PC-3 (cell line): Measurements from ENCODE around the gene SELENOV. TPM values are rescaled to one million over a fixed set of nuclear protein-coding genes. Genes with fewer than 3 reads are reported as not detected.

Experiments
- ATAC-seq: fragments of 200-7000 bp; cut with Tn5 transposase; 2 replicates; pipeline ENCODE4 v1.9.1; 2020; ENCODE audit warnings: mild to moderate bottlenecking, moderate library complexity
- BruUV-seq: library from RNA; stranded (reverse); fragments of 400-500 nt; replicated peaks from 2 replicates; lab custom pipeline; 2021; lab: Mats Ljungman, UMichigan
- CTCF ChIA-PET: fragments of 300-600 bp; sonication (Branson Sonifier 250); formaldehyde crosslinking; loops from one replicate; lab custom pipeline; 2022; ENCODE audit warnings: antibody characterized with exemption; lab: Charles Lee
- POLR2A ChIA-PET: fragments of 300-600 bp; sonication (Branson Sonifier 250); formaldehyde crosslinking; loops from one replicate; lab custom pipeline; 2022; ENCODE audit warnings: antibody characterized with exemption; ENCODE audit not compliant: unreplicated experiment; lab: Charles Lee
- DNase-seq: peaks from one replicate; pipeline ENCODE4 v3.0.0-alpha.2; 2015
- H2AFZ ChIP-seq: fragments of 300-600 bp; sonication (generic); 2 replicates; pipeline ENCODE4 v1.6.0; 2016; ENCODE audit warnings: antibody characterized with exemption, low read length
- H3F3A ChIP-seq: fragments of 300-600 bp; sonication (generic); one replicate; pipeline ENCODE4 v1.6.0; 2017; ENCODE audit warnings: antibody characterized with exemption, low read length, control low read depth, mild to moderate bottlenecking; ENCODE audit not compliant: unreplicated experiment
- H3K27ac ChIP-seq: fragments of 300-600 bp; sonication (generic); 2 replicates; pipeline ENCODE4 v1.5.1; 2016; ENCODE audit warnings: mild to moderate bottlenecking, low read length
- H3K27me3 ChIP-seq: fragments of 300-600 bp; sonication (generic); 2 replicates; pipeline ENCODE4 v1.6.1; 2016; ENCODE audit warnings: low read length, mixed read lengths
- H3K36me3 ChIP-seq: fragments of 300-600 bp; sonication (generic); 2 replicates; pipeline ENCODE4 v1.6.1; 2016; ENCODE audit warnings: low read depth, mixed run types, low read length, mixed read lengths
- H3K4me1 ChIP-seq: fragments of 300-600 bp; sonication (generic); 2 replicates; pipeline ENCODE4 v1.5.1; 2016; ENCODE audit warnings: low read length; ENCODE audit not compliant: insufficient read depth
- H3K4me2 ChIP-seq: fragments of 300-600 bp; sonication (generic); 2 replicates; pipeline ENCODE4 v1.6.0; 2016; ENCODE audit warnings: low read length
- H3K4me3 ChIP-seq: fragments of 300-600 bp; sonication (generic); 2 replicates; pipeline ENCODE4 v1.5.1; 2016; ENCODE audit warnings: mild to moderate bottlenecking, low read length, mixed read lengths
- H3K79me2 ChIP-seq: fragments of 300-600 bp; sonication (generic); 2 replicates; pipeline ENCODE4 v1.6.1; 2017; ENCODE audit warnings: low read length, mixed read lengths
- H3K9ac ChIP-seq: fragments of 300-600 bp; sonication (generic); 2 replicates; pipeline ENCODE4 v1.6.0; 2016; ENCODE audit warnings: mild to moderate bottlenecking, low read length
- H3K9me2 ChIP-seq: fragments of 300-600 bp; sonication (generic); replicated peaks from 2 replicates; pipeline ENCODE4 v1.6.1; 2016; ENCODE audit warnings: mixed run types, low read length, mixed read lengths
- H3K9me3 ChIP-seq: fragments of 300-600 bp; sonication (generic); 2 replicates; pipeline ENCODE4 v1.6.1; 2016; ENCODE audit warnings: low read length, mixed read lengths
- H4K20me1 ChIP-seq: fragments of 300-600 bp; sonication (generic); 2 replicates; pipeline ENCODE4 v1.6.1; 2016; ENCODE audit warnings: low read length, mixed read lengths
- EZH2 ChIP-seq: fragments of 300-600 bp; sonication (generic); IDR thresholded peaks from one replicate; pipeline ENCODE4 v1.6.1; 2017; ENCODE audit warnings: antibody characterized with exemption, mild to moderate bottlenecking, low read length; ENCODE audit not compliant: unreplicated experiment
- EZH2phosphoT487 ChIP-seq: fragments of 300-600 bp; sonication (generic); IDR thresholded peaks from 2 replicates; pipeline ENCODE4 v1.6.1; 2018; ENCODE audit warnings: mild to moderate bottlenecking, antibody characterized with exemption, low read length, borderline replicate concordance
- intact Hi-C: fragments of 100-400 bp; cut with micrococcal nuclease; formaldehyde crosslinking; loops from 2 replicates; pipeline ENCODE4 v1.9.0; 2023
- total RNA-seq: library from RNA; depleted of rRNA; stranded (reverse); fragments of >200 nt; gene quantifications from 2 replicates; pipeline ENCODE4 v1.2.3, GENCODE V29; 2014
- TF ChIP-seq, protein P1 (sequence below): fragments of 300-600 bp; sonication (generic); conservative IDR thresholded peaks from 2 replicates; pipeline ENCODE4 v1.5.1; 2017; ENCODE audit warnings: antibody characterized with exemption, low read depth, mild to moderate bottlenecking, low read length

Gene SELENOV
- total RNA-seq, 1 experiment from 2014 or later = not detected

DNA sequence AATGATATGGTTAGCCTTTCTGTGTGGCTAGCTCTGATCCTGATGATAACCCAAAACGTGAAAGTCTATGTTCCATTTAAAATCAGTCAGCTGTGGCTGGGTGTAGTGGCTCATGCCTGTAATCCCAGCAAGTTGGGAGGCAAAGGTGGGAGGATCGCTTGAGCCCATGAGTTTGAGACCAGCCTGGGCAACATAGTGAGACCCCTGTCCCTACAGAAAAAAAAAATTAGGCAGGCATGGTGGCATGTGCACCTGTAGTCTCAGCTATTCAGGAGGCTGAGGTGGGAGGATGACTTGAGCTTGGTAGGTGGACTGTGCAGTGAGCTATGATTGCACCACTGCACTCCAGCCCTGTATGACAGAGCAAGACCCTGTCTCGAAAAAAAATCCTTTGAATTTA lies 18.9 kb downstream of the SELENOV start:
- no peaks in the 10 kb centered on the region for H3F3A ChIP-seq
- H2AFZ ChIP-seq = no peak overlapping the region
- DNase-seq (no peak), ATAC-seq (no peak)
- peaks cover 11% of the 10 kb centered on the region for H3K4me1 ChIP-seq
- H3K27me3 ChIP-seq = no peaks in the 10 kb centered on the region
- TF ChIP-seq EZH2phosphoT487 (no peak), EZH2 (no peak)
- TF ChIP-seq, protein P1, sequence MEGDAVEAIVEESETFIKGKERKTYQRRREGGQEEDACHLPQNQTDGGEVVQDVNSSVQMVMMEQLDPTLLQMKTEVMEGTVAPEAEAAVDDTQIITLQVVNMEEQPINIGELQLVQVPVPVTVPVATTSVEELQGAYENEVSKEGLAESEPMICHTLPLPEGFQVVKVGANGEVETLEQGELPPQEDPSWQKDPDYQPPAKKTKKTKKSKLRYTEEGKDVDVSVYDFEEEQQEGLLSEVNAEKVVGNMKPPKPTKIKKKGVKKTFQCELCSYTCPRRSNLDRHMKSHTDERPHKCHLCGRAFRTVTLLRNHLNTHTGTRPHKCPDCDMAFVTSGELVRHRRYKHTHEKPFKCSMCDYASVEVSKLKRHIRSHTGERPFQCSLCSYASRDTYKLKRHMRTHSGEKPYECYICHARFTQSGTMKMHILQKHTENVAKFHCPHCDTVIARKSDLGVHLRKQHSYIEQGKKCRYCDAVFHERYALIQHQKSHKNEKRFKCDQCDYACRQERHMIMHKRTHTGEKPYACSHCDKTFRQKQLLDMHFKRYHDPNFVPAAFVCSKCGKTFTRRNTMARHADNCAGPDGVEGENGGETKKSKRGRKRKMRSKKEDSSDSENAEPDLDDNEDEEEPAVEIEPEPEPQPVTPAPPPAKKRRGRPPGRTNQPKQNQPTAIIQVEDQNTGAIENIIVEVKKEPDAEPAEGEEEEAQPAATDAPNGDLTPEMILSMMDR = no peak
- no peak overlapping the region for H3K4me3 ChIP-seq
- intact Hi-C loops = loop anchor here (5.0 to 10.0 kb wide), 2 partner anchors 36 to 59 kb away; partner anchors contain the start of gene DLL3
- no TSS peak for BruUV-seq
- peaks cover 25% of the 10 kb centered on the region for H3K79me2 ChIP-seq
- no peaks in the 10 kb centered on the region for H3K9me3 ChIP-seq
- H4K20me1 ChIP-seq = no peaks in the 10 kb centered on the region
- H3K9me2 ChIP-seq = no peaks in the 10 kb centered on the region
- H3K27ac ChIP-seq = no peak overlapping the region
- ChIA-PET POLR2A (interaction anchor here (0.6 kb wide), 1 partner anchor 30 kb away, joined by 3 read pairs; no protein-coding TSS in a partner anchor), CTCF (interaction anchor here (0.7 kb wide), 1 partner anchor 85 kb away, joined by 3 read pairs; no protein-coding TSS in a partner anchor)
- no peak overlapping the region for H3K4me2 ChIP-seq
- no peaks in the 10 kb centered on the region for H3K36me3 ChIP-seq
- H3K9ac ChIP-seq = no peak overlapping the region

DNA sequence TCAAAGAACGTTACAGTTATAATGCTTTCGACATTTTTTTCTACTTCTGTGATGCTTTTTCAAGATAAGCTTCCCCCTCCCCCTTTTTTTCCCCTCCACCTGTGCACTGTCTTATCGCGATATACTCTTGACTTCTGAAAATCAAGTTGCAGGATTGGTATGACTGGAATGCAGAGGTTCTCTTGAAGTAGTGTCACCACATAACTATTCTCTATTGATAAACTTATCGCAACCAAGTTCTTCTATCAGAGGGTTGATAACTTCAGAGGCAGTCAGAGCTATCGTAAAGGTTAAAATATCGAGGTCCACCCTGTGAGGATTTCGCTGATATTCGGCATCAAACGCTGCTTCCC lies 24.2 kb downstream of the SELENOV start:
- Histone ChIP-seq H3K9ac (peak overlapping the region; percentile 58), H3K4me2 (peak overlapping the region; percentile 94), H2AFZ (peak overlapping the region; percentile 73), H3K9me2 (no peaks in the 10 kb centered on the region), H3K4me1 (peaks cover 15% of the 10 kb centered on the region), H3K27ac (no peak overlapping the region), H3K27me3 (no peaks in the 10 kb centered on the region), H4K20me1 (no peaks in the 10 kb centered on the region), H3F3A (no peaks in the 10 kb centered on the region), H3K4me3 (peak overlapping the region; percentile 87), H3K36me3 (no peaks in the 10 kb centered on the region), H3K9me3 (no peaks in the 10 kb centered on the region), H3K79me2 (peaks cover 17% of the 10 kb centered on the region)
- no peak for TF ChIP-seq EZH2
- TF ChIP-seq EZH2phosphoT487 = no peak
- TF ChIP-seq, protein P1 = no peak
- peak; percentile 34 for DNase-seq
- peak; percentile 7; the same call in 1 of the 2 replicates for ATAC-seq
- ChIA-PET CTCF (no interaction called here), POLR2A (no interaction called here)
- intact Hi-C loops = loop anchor here (10.0 kb wide), 1 partner anchor 64 kb away; no protein-coding TSS in a partner anchor
- BruUV-seq = TSS peak; percentile 77
